Trophoblast cell (in vitro differentiated cells and primary cell): ENCODE data around the gene BABAM2.

Source experiments
- DNase-seq, 2 donors: peaks; one replicate each; pipeline ENCODE4 v3.0.0-alpha.2; 2016
- H2AFZ ChIP-seq: 2 replicates; pipeline ENCODE4 v1.6.1; 2013; ENCODE audit warnings: low read length, moderate library complexity, mild to moderate bottlenecking; ENCODE audit not compliant: insufficient read depth, poor library complexity
- H2AK5ac ChIP-seq: 2 replicates; pipeline ENCODE4 v1.6.1; 2013; ENCODE audit warnings: mild to moderate bottlenecking, low read length
- H2BK120ac ChIP-seq: 2 replicates; pipeline ENCODE4 v1.6.1; 2013; ENCODE audit warnings: low read length, mild to moderate bottlenecking, moderate library complexity; ENCODE audit not compliant: insufficient read depth, poor library complexity
- H2BK12ac ChIP-seq: 2 replicates; pipeline ENCODE4 v1.6.1; 2013; ENCODE audit warnings: mild to moderate bottlenecking, low read length, moderate library complexity
- H2BK5ac ChIP-seq: 2 replicates; pipeline ENCODE4 v1.6.1; 2013; ENCODE audit warnings: low read length, low read depth, moderate library complexity, mild to moderate bottlenecking; ENCODE audit not compliant: poor library complexity
- H3K14ac ChIP-seq: 2 replicates; pipeline ENCODE4 v1.6.1; 2013; ENCODE audit warnings: mild to moderate bottlenecking, low read length
- H3K18ac ChIP-seq: 2 replicates; pipeline ENCODE4 v1.6.1; 2013; ENCODE audit warnings: mild to moderate bottlenecking, low read length
- H3K23ac ChIP-seq: 2 replicates; pipeline ENCODE4 v1.6.1; 2013; ENCODE audit warnings: low read length
- H3K27ac ChIP-seq: 2 replicates; pipeline ENCODE4 v1.5.1; 2013; ENCODE audit warnings: low read depth, mild to moderate bottlenecking, inconsistent platforms, low read length, moderate library complexity
- H3K27me3 ChIP-seq: 2 replicates; pipeline ENCODE4 v1.6.1; 2013; ENCODE audit warnings: inconsistent platforms, mild to moderate bottlenecking, low read length, moderate library complexity; ENCODE audit not compliant: insufficient read depth
- H3K36me3 ChIP-seq, 2 experiments: 1 replicate in 1 of 2; 2 replicates in 1 of 2; pipeline ENCODE4 v1.6.1; 2013; ENCODE audit warnings: low read length in 2 of 2, mild to moderate bottlenecking in 2 of 2, moderate library complexity in 1 of 2; ENCODE audit not compliant: insufficient read depth in 2 of 2, control insufficient read depth in 1 of 2
- H3K4ac ChIP-seq: 2 replicates; pipeline ENCODE4 v1.6.1; 2013; ENCODE audit warnings: low read depth, mild to moderate bottlenecking, low read length, moderate library complexity
- H3K4me1 ChIP-seq, 2 experiments: 1 replicate in 1 of 2; 2 replicates in 1 of 2; pipeline ENCODE4 v1.6.1; 2013; ENCODE audit warnings: low read length in 2 of 2, mild to moderate bottlenecking in 2 of 2, moderate library complexity in 1 of 2; ENCODE audit not compliant: insufficient read depth in 2 of 2, control insufficient read depth in 1 of 2
- H3K4me2 ChIP-seq: 2 replicates; pipeline ENCODE4 v1.6.1; 2013; ENCODE audit warnings: inconsistent platforms, mild to moderate bottlenecking, low read length, moderate library complexity
- H3K4me3 ChIP-seq: 2 replicates; pipeline ENCODE4 v1.5.1; 2013; ENCODE audit warnings: mild to moderate bottlenecking, low read depth, low read length, inconsistent platforms
- H3K79me1 ChIP-seq: one replicate; pipeline ENCODE4 v1.6.1; 2013; ENCODE audit warnings: low read length
- H3K79me2 ChIP-seq: 2 replicates; pipeline ENCODE4 v1.6.1; 2013; ENCODE audit warnings: low read length, mild to moderate bottlenecking; ENCODE audit not compliant: control insufficient read depth, insufficient read depth, poor library complexity
- H3K9ac ChIP-seq: 2 replicates; pipeline ENCODE4 v1.6.1; 2013; ENCODE audit warnings: mild to moderate bottlenecking, low read length
- H3K9me3 ChIP-seq: 2 replicates; pipeline ENCODE4 v1.6.1; 2013; ENCODE audit warnings: low read depth, mild to moderate bottlenecking, control low read depth, inconsistent platforms, low read length; ENCODE audit not compliant: insufficient read depth
- H4K12ac ChIP-seq: 2 replicates; pipeline ENCODE4 v1.6.1; 2013; ENCODE audit warnings: low read depth, mild to moderate bottlenecking, low read length, moderate library complexity
- H4K8ac ChIP-seq: 2 replicates; pipeline ENCODE4 v1.6.1; 2013; ENCODE audit warnings: low read depth, mild to moderate bottlenecking, low read length, moderate library complexity
- H4K91ac ChIP-seq: one replicate; pipeline ENCODE4 v1.6.1; 2013; ENCODE audit warnings: low read depth, mild to moderate bottlenecking, low read length, moderate library complexity
- WGBS: extraction: QIAGEN DNeasy Blood & Tissue Kit; methylation state at CpG from one replicate; pipeline ENCODE4 v1.1.7; 2013; ENCODE audit warnings: missing lambda C conversion rate; ENCODE audit not compliant: insufficient read length, insufficient coverage; ENCODE audit errors: extremely low coverage; 5-methylcytosine and 5-hydroxymethylcytosine counted together

Gene BABAM2

DNA sequence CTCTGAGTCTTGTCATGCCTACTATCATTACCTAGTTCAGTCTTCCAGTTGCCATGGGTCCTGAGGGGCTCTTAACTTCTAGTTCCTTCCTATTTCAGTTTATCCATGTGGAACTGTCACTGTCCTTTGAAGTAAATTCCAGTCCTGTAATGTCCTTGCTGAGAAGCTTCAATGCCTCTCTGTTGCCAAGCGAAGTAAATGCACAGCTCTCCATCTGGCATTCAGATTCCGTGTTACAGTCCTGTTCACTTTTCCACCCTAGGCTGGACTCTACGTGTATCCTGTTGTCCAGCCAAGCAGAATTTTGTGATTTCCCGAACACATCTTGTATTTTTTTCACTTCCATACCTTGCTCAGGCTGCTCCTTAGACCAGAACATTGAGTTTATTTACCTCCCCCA lies 245.3 kb downstream of the BABAM2 start:
- no peak overlapping the region for H2BK120ac ChIP-seq
- H2BK5ac ChIP-seq: no peak overlapping the region
- no peak overlapping the region for H2AK5ac ChIP-seq
- no peak overlapping the region for H3K4me2 ChIP-seq
- H3K14ac ChIP-seq: no peak overlapping the region
- no peak overlapping the region for H3K4ac ChIP-seq
- no peaks in the 10 kb centered on the region for H3K79me2 ChIP-seq
- no peak for DNase-seq
- no peak overlapping the region for H3K4me3 ChIP-seq
- H2AFZ ChIP-seq: no peak overlapping the region
- H3K9ac ChIP-seq: no peak overlapping the region
- H4K12ac ChIP-seq: no peak overlapping the region
- H4K8ac ChIP-seq: no peak overlapping the region
- no peak overlapping the region for H3K18ac ChIP-seq
- no peaks in the 10 kb centered on the region for H3K4me1 ChIP-seq
- no peak overlapping the region for H3K23ac ChIP-seq
- H4K91ac ChIP-seq: no peak overlapping the region
- H3K27ac ChIP-seq: no peak overlapping the region
- H2BK12ac ChIP-seq: no peak overlapping the region
- H3K36me3 ChIP-seq: no peaks in the 10 kb centered on the region
- no peaks in the 10 kb centered on the region for H3K9me3 ChIP-seq
- no peaks in the 10 kb centered on the region for H3K27me3 ChIP-seq
- no peaks in the 10 kb centered on the region for H3K79me1 ChIP-seq
- no CpG with 5 or more reads among the region's 4 CpGs for WGBS

GRCh38 chr2:28136556-28136955 lies 246.0 kb downstream of the BABAM2 start:
- Histone ChIP-seq H3K27ac (no peak overlapping the region), H2BK5ac (no peak overlapping the region), H3K79me2 (no peaks in the 10 kb centered on the region), H4K12ac (no peak overlapping the region), H3K79me1 (no peaks in the 10 kb centered on the region), H3K4me3 (no peak overlapping the region), H3K23ac (no peak overlapping the region), H3K9ac (no peak overlapping the region), H2BK12ac (no peak overlapping the region), H2AFZ (no peak overlapping the region), H3K36me3 (no peaks in the 10 kb centered on the region), H3K4ac (no peak overlapping the region), H3K9me3 (no peaks in the 10 kb centered on the region), H3K14ac (no peak overlapping the region), H2BK120ac (no peak overlapping the region), H3K27me3 (no peaks in the 10 kb centered on the region), H4K8ac (no peak overlapping the region), H3K4me2 (no peak overlapping the region), H4K91ac (no peak overlapping the region), H2AK5ac (no peak overlapping the region), H3K4me1 (no peaks in the 10 kb centered on the region), H3K18ac (no peak overlapping the region)
- no peak for DNase-seq
- WGBS: no CpG with 5 or more reads among the region's 6 CpGs

DNA sequence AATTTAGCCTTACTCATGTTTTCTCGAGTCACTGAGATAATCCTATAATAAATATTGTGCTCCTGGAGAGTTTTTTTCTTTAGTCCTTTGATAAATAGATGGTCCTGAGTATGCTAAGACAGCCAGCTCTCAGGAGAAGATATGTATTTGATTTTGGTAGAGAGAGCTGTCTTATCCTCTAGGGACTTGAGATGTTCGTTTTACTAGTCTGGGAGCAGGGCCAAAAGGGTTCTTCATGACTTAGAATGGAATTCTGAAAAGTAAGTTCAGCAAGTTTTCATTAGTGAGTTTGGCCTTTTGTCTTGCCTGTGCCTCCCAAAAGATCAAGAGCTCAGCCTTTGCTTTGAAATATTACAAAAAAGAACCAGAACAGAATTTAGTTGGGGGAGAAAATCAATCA lies 246.7 kb downstream of the BABAM2 start:
- no peak overlapping the region for H3K18ac ChIP-seq
- H4K91ac ChIP-seq: no peak overlapping the region
- H3K4me3 ChIP-seq: no peak overlapping the region
- no peak for DNase-seq
- no peaks in the 10 kb centered on the region for H3K4me1 ChIP-seq
- no peak overlapping the region for H3K4ac ChIP-seq
- no peak overlapping the region for H2AK5ac ChIP-seq
- no peak overlapping the region for H2BK5ac ChIP-seq
- no peak overlapping the region for H2BK12ac ChIP-seq
- no peak overlapping the region for H4K12ac ChIP-seq
- no CpG with 5 or more reads among the region's 2 CpGs for WGBS
- no peaks in the 10 kb centered on the region for H3K36me3 ChIP-seq
- H3K79me2 ChIP-seq: no peaks in the 10 kb centered on the region
- no peak overlapping the region for H3K27ac ChIP-seq
- H2AFZ ChIP-seq: no peak overlapping the region
- no peaks in the 10 kb centered on the region for H3K79me1 ChIP-seq
- H3K14ac ChIP-seq: no peak overlapping the region
- H3K9ac ChIP-seq: no peak overlapping the region
- no peaks in the 10 kb centered on the region for H3K9me3 ChIP-seq
- H2BK120ac ChIP-seq: no peak overlapping the region
- no peak overlapping the region for H3K23ac ChIP-seq
- H3K27me3 ChIP-seq: no peaks in the 10 kb centered on the region
- no peak overlapping the region for H3K4me2 ChIP-seq
- no peak overlapping the region for H4K8ac ChIP-seq

DNA sequence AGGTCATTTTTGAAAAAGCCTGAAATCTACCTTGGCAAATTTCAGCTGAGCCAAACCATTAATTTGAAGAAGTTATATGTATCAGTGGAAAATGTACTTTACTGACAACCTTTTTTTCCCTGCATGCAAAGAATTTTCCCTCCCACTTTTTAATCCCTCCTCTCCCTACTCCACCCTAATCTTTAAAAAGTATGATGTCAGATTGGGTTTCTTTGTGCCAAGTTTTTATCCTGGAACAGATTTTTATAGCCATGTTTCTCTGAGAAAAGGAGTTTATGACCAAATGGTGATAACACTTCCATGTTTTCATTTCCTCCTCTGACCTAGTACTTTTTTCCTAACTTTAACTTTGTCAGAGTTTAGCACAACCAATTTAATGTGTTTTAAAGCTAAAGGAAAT lies 251.9 kb downstream of the BABAM2 start:
- Histone ChIP-seq H3K79me1 (no peaks in the 10 kb centered on the region), H3K9ac (no peak overlapping the region), H3K4me2 (no peak overlapping the region), H3K27me3 (no peaks in the 10 kb centered on the region), H3K14ac (no peak overlapping the region), H3K4me3 (no peak overlapping the region), H2AFZ (no peak overlapping the region), H3K4ac (no peak overlapping the region), H3K27ac (no peak overlapping the region), H3K18ac (no peak overlapping the region), H2BK120ac (no peak overlapping the region), H2AK5ac (no peak overlapping the region), H4K91ac (no peak overlapping the region), H2BK12ac (no peak overlapping the region), H2BK5ac (no peak overlapping the region), H3K36me3 (no peaks in the 10 kb centered on the region), H3K23ac (no peak overlapping the region), H3K4me1 (no peaks in the 10 kb centered on the region), H3K79me2 (no peaks in the 10 kb centered on the region), H3K9me3 (no peaks in the 10 kb centered on the region), H4K12ac (no peak overlapping the region), H4K8ac (no peak overlapping the region)
- DNase-seq: no peak

- Histone ChIP-seq H3K14ac (no peak overlapping the region), H3K4me3 (no peak overlapping the region), H2BK120ac (no peak overlapping the region), H3K4ac (no peak overlapping the region), H3K9me3 (no peaks in the 10 kb centered on the region), H3K79me1 (no peaks in the 10 kb centered on the region), H2BK5ac (no peak overlapping the region), H2AK5ac (no peak overlapping the region), H4K91ac (no peak overlapping the region), H3K79me2 (no peaks in the 10 kb centered on the region), H4K12ac (no peak overlapping the region), H2AFZ (no peak overlapping the region), H3K27ac (no peak overlapping the region), H4K8ac (no peak overlapping the region), H2BK12ac (no peak overlapping the region), H3K36me3 (no peaks in the 10 kb centered on the region), H3K23ac (no peak overlapping the region), H3K4me1 (no peaks in the 10 kb centered on the region), H3K4me2 (no peak overlapping the region), H3K18ac (no peak overlapping the region), H3K27me3 (no peaks in the 10 kb centered on the region), H3K9ac (no peak overlapping the region)
- no peak for DNase-seq
- WGBS: no CpG with 5 or more reads among the region's 2 CpGs
These were observed 257.5 kb downstream of the BABAM2 start for GRCh38 chr2:28148000-28148399.
